Gastroesophageal sphincter (tissue), 3 donors: Measurements from ENCODE around the gene VAV2.

Experiments used
- CTCF ChIP-seq, 4 experiments: fragments of 200-600 bp in 2 of 4; fragments of 450-650 bp in 2 of 4; sonication (generic) in 1 of 4; IDR thresholded peaks; one replicate each; pipeline ENCODE4 v1.5.1; 2017 to 2019; ENCODE audit warnings: antibody characterized with exemption in 4 of 4, mild to moderate bottlenecking in 2 of 4, moderate library complexity in 2 of 4
- POLR2A ChIP-seq, 2 donors: fragments of 450-650 bp; IDR thresholded peaks; one replicate each; pipeline ENCODE4 v1.6.1; 2017; ENCODE audit warnings: antibody characterized with exemption in 2 of 2, mild to moderate bottlenecking in 2 of 2, moderate library complexity in 1 of 2

- TF ChIP-seq CTCF (IDR thresholded peaks at IDR 0.05) (no peak), POLR2A (IDR thresholded peaks at IDR 0.05) (no peak)
Observed at GRCh38 chr9:133815781-133816180, 176.3 kb downstream of the VAV2 start.
